GM23338 (cell line): ENCODE measurements around the gene WWOX. TPM values are rescaled to one million over a fixed set of nuclear protein-coding genes. Genes with fewer than 3 reads are reported as not detected.

Experiments used
- ATAC-seq: fragments of 200-7000 bp; cut with Tn5 transposase; 3 replicates; pipeline ENCODE4 v1.9.1; 2020
- DNase-seq: peaks from one replicate; pipeline ENCODE4 v3.0.0-alpha.2; 2015; ENCODE audit warnings: low spot score
- H2AFZ ChIP-seq: fragments of 200-600 bp; sonication (generic); 2 replicates; pipeline ENCODE4 v1.8.0; 2016; ENCODE audit warnings: antibody characterized with exemption, mild to moderate bottlenecking, moderate library complexity
- H3F3A ChIP-seq: fragments of 200-600 bp; sonication (generic); replicated peaks from 2 replicates; pipeline ENCODE4 v1.8.0; 2017; ENCODE audit warnings: antibody characterized with exemption, mixed run types, low read depth
- H3K27ac ChIP-seq: fragments of 200-600 bp; sonication (generic); 2 replicates; pipeline ENCODE4 v1.6.1; 2016; ENCODE audit warnings: low read depth
- H3K27me3 ChIP-seq: fragments of 200-600 bp; sonication (generic); 2 replicates; pipeline ENCODE4 v1.8.0; 2016; ENCODE audit warnings: mild to moderate bottlenecking, mixed run types, moderate library complexity; ENCODE audit not compliant: insufficient read depth
- H3K36me3 ChIP-seq: fragments of 200-600 bp; sonication (generic); 2 replicates; pipeline ENCODE4 v1.8.0; 2016; ENCODE audit warnings: mild to moderate bottlenecking; ENCODE audit not compliant: insufficient read depth
- H3K4me1 ChIP-seq: fragments of 200-600 bp; sonication (generic); 2 replicates; pipeline ENCODE4 v1.8.0; 2016; ENCODE audit warnings: mild to moderate bottlenecking, moderate library complexity; ENCODE audit not compliant: insufficient read depth
- H3K4me2 ChIP-seq: fragments of 200-600 bp; sonication (generic); 2 replicates; pipeline ENCODE4 v1.7.1; 2017; ENCODE audit warnings: mixed run types
- H3K4me3 ChIP-seq: fragments of 200-600 bp; sonication (generic); 2 replicates; pipeline ENCODE4 v1.6.1; 2016; ENCODE audit warnings: mixed run types
- H3K79me2 ChIP-seq: fragments of 200-600 bp; sonication (generic); replicated peaks from 2 replicates; pipeline ENCODE4 v1.8.0; 2017; ENCODE audit warnings: mild to moderate bottlenecking; ENCODE audit not compliant: insufficient read depth
- H3K9me2 ChIP-seq: fragments of 200-600 bp; sonication (generic); 2 replicates; pipeline ENCODE4 v1.8.0; 2017; ENCODE audit not compliant: insufficient read depth
- H4K20me1 ChIP-seq: fragments of 200-600 bp; sonication (generic); replicated peaks from 2 replicates; pipeline ENCODE4 v1.8.0; 2017; ENCODE audit warnings: mild to moderate bottlenecking; ENCODE audit not compliant: insufficient read depth
- H3K27ac Mint-ChIP-seq: 2 replicates; pipeline ENCODE4 v1.8.0; 2020; ENCODE audit warnings: inconsistent platforms, mild to moderate bottlenecking, moderate library complexity, mixed read lengths
- H3K27me3 Mint-ChIP-seq: 3 replicates; pipeline ENCODE4 v1.8.0; 2022; ENCODE audit warnings: low read depth, mild to moderate bottlenecking, moderate library complexity, mixed read lengths, inconsistent platforms; ENCODE audit not compliant: insufficient read depth, poor library complexity
- H3K36me3 Mint-ChIP-seq: 3 replicates; pipeline ENCODE4 v1.8.0; 2021; ENCODE audit warnings: low read depth, mild to moderate bottlenecking, inconsistent platforms, moderate library complexity, mixed read lengths
- H3K4me1 Mint-ChIP-seq: 3 replicates; pipeline ENCODE4 v1.8.0; 2020; ENCODE audit warnings: mild to moderate bottlenecking, inconsistent platforms, mixed read lengths
- H3K4me3 Mint-ChIP-seq: 3 replicates; pipeline ENCODE4 v1.8.0; 2021; ENCODE audit warnings: moderate library complexity, mild to moderate bottlenecking, inconsistent platforms, mixed read lengths
- H3K9me3 Mint-ChIP-seq: 3 replicates; pipeline ENCODE4 v1.8.0; 2020; ENCODE audit warnings: moderate library complexity, mild to moderate bottlenecking, inconsistent platforms, mixed read lengths
- ETS1 ChIP-seq: IDR thresholded peaks from 2 replicates; pipeline ENCODE4 v1.6.1; 2016; ENCODE audit warnings: antibody characterized with exemption
- EZH2 ChIP-seq: fragments of 200-600 bp; sonication (generic); IDR thresholded peaks from one replicate; pipeline ENCODE4 v1.8.0; 2017; ENCODE audit warnings: antibody characterized with exemption, mild to moderate bottlenecking, low read depth; ENCODE audit not compliant: unreplicated experiment
- NANOG ChIP-seq: IDR thresholded peaks from 2 replicates; pipeline ENCODE4 v1.6.1; 2016; ENCODE audit warnings: antibody characterized with exemption, borderline replicate concordance
- ZNF114 ChIP-seq: fragments of 250-450 bp; sonication (Bioruptor Pico); IDR thresholded peaks from 2 replicates; pipeline ENCODE4 v1.5.0; 2020; ENCODE audit warnings: mild to moderate bottlenecking, moderate library complexity
- ZNF331 ChIP-seq: fragments of 250-450 bp; sonication (Bioruptor Pico); IDR thresholded peaks from 2 replicates; pipeline ENCODE4 v1.5.0; 2020; ENCODE audit warnings: low read depth, mild to moderate bottlenecking, moderate library complexity
- polyA plus RNA-seq: library from polyadenylated mRNA; unstranded; fragments of >200 nt; fragmentation: Nextera tagmentation; extraction: Ambion mirVana; gene quantifications from 2 replicates; pipeline ENCODE4 v1.2.1, GENCODE V29; 2016
- total RNA-seq: library from RNA; depleted of rRNA; stranded (reverse); fragments of >200 nt; shearing (Covaris generic); gene quantifications from 2 replicates; pipeline ENCODE4 v1.2.3, GENCODE V29; 2014
- TF ChIP-seq, protein P1 (sequence below), 2 experiments: fragments of 200-600 bp in 1 of 2; sonication (generic) in 1 of 2; conservative IDR thresholded peaks; 2 replicates each; pipeline versions ENCODE4 v1.5.1 to v1.6.1; 2016 to 2017; ENCODE audit warnings: antibody characterized with exemption in 2 of 2, low read depth in 2 of 2, mild to moderate bottlenecking in 2 of 2, moderate library complexity in 1 of 2
- TF ChIP-seq, protein P2 (sequence below): IDR thresholded peaks from one replicate; pipeline ENCODE4 v1.6.1; 2018; ENCODE audit warnings: antibody characterized with exemption; ENCODE audit not compliant: unreplicated experiment

Gene WWOX
- total and polyA plus RNA-seq, 2 experiments from 2014 or later = 10.0 to 19.3 TPM

DNA sequence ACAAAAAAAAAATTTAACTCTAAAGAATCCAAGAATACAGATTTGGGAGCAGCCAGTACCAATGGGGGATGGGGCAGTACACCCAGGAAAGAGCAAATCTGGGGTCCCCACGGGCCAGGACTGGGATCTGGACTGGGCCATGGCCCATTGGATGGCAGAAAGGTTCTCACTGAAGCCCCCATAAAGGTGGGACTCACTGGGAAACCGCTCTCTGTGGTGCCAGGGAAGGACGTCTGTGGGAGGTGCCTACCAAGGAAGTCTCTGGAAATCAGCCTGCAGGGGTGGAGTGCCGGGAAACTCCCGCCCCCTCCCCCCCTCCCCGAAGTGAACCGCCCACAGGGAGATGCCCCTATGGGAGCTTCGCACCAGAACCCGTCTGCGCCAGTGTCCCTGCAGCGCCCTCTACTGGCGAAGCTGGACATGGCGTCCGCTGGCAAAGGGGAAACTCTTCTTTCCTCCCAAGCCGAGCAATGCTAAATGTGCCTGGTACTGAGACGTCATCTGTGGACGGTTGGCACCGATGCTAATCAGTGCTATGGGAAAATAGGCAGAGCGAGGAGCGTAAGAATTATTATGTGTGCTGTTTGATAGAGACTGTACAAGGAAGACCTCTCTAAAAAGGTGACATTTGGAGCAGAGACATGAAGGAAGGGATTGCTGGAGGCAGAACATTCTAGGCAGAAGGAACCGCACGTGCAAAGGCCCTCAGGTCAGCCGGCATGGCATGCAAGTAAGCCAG, 671.1 kb downstream of the WWOX start:
- no peak overlapping the region for H3K4me2 ChIP-seq
- no peaks in the 10 kb centered on the region for H3F3A ChIP-seq
- Mint-ChIP-seq H3K4me3 (no peak overlapping the region), H3K9me3 (peaks cover 5% of the 10 kb centered on the region; the same call in 2 of the 3 replicates), H3K4me1 (peaks cover 6% of the 10 kb centered on the region; the same call in 2 of the 3 replicates), H3K27me3 (peaks cover 2% of the 10 kb centered on the region), H3K36me3 (peaks cover 2% of the 10 kb centered on the region; the same call in 1 of the 3 replicates), H3K27ac (no peak overlapping the region)
- ATAC-seq (peak; percentile 93), DNase-seq (peak; percentile 84)
- H3K36me3 ChIP-seq = no peaks in the 10 kb centered on the region
- no peaks in the 10 kb centered on the region; the same call in 1 of the 2 replicates for H3K4me1 ChIP-seq
- TF ChIP-seq ETS1 = no peak
- TF ChIP-seq, protein P1, sequence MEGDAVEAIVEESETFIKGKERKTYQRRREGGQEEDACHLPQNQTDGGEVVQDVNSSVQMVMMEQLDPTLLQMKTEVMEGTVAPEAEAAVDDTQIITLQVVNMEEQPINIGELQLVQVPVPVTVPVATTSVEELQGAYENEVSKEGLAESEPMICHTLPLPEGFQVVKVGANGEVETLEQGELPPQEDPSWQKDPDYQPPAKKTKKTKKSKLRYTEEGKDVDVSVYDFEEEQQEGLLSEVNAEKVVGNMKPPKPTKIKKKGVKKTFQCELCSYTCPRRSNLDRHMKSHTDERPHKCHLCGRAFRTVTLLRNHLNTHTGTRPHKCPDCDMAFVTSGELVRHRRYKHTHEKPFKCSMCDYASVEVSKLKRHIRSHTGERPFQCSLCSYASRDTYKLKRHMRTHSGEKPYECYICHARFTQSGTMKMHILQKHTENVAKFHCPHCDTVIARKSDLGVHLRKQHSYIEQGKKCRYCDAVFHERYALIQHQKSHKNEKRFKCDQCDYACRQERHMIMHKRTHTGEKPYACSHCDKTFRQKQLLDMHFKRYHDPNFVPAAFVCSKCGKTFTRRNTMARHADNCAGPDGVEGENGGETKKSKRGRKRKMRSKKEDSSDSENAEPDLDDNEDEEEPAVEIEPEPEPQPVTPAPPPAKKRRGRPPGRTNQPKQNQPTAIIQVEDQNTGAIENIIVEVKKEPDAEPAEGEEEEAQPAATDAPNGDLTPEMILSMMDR (conservative IDR thresholded peaks at IDR 0.05; ENCODE audit: low read depth in 2 of 2) = peak; percentile 78 to 91
- H3K4me3 ChIP-seq = no peak overlapping the region
- H2AFZ ChIP-seq = no peak overlapping the region
- H3K79me2 ChIP-seq = no peaks in the 10 kb centered on the region
- H4K20me1 ChIP-seq = no peaks in the 10 kb centered on the region
- no peaks in the 10 kb centered on the region for H3K27me3 ChIP-seq
- peaks cover 4% of the 10 kb centered on the region; the same call in 1 of the 2 replicates for H3K9me2 ChIP-seq
- H3K27ac ChIP-seq = no peak overlapping the region

DNA sequence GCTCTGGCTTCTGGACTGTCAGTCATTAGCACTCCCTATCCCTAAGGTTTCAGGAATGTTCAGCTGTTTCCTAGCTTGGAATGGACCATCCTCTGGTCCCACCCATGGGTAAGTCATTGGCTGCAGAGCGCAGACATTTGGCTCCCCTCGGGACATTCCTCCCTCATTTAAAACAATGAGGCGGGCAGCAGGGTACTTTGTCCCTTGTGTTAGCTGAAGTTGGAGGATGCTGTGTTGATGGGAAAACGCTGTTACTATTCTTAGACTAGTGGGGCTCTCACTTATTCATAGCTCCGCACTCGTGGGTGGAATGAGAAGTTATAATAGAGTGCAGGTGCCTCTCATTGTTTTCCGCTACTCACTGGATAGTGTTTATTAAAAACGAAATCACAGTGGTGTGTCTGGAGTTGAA, 673.8 kb downstream of the WWOX start:
- H3K36me3 ChIP-seq = no peaks in the 10 kb centered on the region
- H3K27ac ChIP-seq = no peak overlapping the region
- Mint-ChIP-seq H3K4me1 (no peaks in the 10 kb centered on the region), H3K36me3 (peaks cover 2% of the 10 kb centered on the region; the same call in 1 of the 3 replicates), H3K27ac (no peak overlapping the region), H3K27me3 (no peaks in the 10 kb centered on the region), H3K4me3 (no peak overlapping the region), H3K9me3 (peaks cover 5% of the 10 kb centered on the region; the same call in 2 of the 3 replicates)
- ATAC-seq (no peak), DNase-seq (peak; percentile 27)
- H3K4me2 ChIP-seq = no peak overlapping the region
- TF ChIP-seq ZNF114 = no peak
- TF ChIP-seq ZNF331 = no peak
- no peaks in the 10 kb centered on the region for H3K79me2 ChIP-seq
- no peaks in the 10 kb centered on the region for H4K20me1 ChIP-seq
- H3K27me3 ChIP-seq = no peaks in the 10 kb centered on the region
- no peak overlapping the region for H2AFZ ChIP-seq
- no peaks in the 10 kb centered on the region for H3F3A ChIP-seq
- no peak overlapping the region for H3K4me3 ChIP-seq
- H3K4me1 ChIP-seq = no peaks in the 10 kb centered on the region
- H3K9me2 ChIP-seq = peaks cover 4% of the 10 kb centered on the region; the same call in 1 of the 2 replicates

GRCh38 chr16:78773706-78774105, 674.3 kb downstream of the WWOX start:
- Histone ChIP-seq H3K4me1 (no peaks in the 10 kb centered on the region), H3K79me2 (no peaks in the 10 kb centered on the region), H3K27ac (no peak overlapping the region), H3F3A (no peaks in the 10 kb centered on the region), H3K4me3 (no peak overlapping the region), H3K9me2 (peaks cover 4% of the 10 kb centered on the region; the same call in 1 of the 2 replicates), H3K27me3 (no peaks in the 10 kb centered on the region), H2AFZ (no peak overlapping the region), H3K36me3 (no peaks in the 10 kb centered on the region), H4K20me1 (no peaks in the 10 kb centered on the region), H3K4me2 (no peak overlapping the region)
- peaks cover 2% of the 10 kb centered on the region for H3K27me3 Mint-ChIP-seq
- H3K4me3 Mint-ChIP-seq = no peak overlapping the region
- H3K27ac Mint-ChIP-seq = no peak overlapping the region
- DNase-seq (no peak), ATAC-seq (no peak)
- H3K36me3 Mint-ChIP-seq = peaks cover 2% of the 10 kb centered on the region; the same call in 1 of the 3 replicates
- no peaks in the 10 kb centered on the region for H3K4me1 Mint-ChIP-seq
- peaks cover 5% of the 10 kb centered on the region; the same call in 2 of the 3 replicates for H3K9me3 Mint-ChIP-seq
- TF ChIP-seq ETS1 = no peak
- TF ChIP-seq, protein P2, sequence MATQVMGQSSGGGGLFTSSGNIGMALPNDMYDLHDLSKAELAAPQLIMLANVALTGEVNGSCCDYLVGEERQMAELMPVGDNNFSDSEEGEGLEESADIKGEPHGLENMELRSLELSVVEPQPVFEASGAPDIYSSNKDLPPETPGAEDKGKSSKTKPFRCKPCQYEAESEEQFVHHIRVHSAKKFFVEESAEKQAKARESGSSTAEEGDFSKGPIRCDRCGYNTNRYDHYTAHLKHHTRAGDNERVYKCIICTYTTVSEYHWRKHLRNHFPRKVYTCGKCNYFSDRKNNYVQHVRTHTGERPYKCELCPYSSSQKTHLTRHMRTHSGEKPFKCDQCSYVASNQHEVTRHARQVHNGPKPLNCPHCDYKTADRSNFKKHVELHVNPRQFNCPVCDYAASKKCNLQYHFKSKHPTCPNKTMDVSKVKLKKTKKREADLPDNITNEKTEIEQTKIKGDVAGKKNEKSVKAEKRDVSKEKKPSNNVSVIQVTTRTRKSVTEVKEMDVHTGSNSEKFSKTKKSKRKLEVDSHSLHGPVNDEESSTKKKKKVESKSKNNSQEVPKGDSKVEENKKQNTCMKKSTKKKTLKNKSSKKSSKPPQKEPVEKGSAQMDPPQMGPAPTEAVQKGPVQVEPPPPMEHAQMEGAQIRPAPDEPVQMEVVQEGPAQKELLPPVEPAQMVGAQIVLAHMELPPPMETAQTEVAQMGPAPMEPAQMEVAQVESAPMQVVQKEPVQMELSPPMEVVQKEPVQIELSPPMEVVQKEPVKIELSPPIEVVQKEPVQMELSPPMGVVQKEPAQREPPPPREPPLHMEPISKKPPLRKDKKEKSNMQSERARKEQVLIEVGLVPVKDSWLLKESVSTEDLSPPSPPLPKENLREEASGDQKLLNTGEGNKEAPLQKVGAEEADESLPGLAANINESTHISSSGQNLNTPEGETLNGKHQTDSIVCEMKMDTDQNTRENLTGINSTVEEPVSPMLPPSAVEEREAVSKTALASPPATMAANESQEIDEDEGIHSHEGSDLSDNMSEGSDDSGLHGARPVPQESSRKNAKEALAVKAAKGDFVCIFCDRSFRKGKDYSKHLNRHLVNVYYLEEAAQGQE = no peak
- no peak for TF ChIP-seq ZNF331
- TF ChIP-seq NANOG = no peak
- TF ChIP-seq EZH2 = no peak
- TF ChIP-seq, protein P1 (conservative IDR thresholded peaks at IDR 0.05; ENCODE audit: low read depth in 2 of 2) = no peak
